GM19395 (cell line): Measurements from ENCODE around the gene RPP25L.

Experiments used
- ATAC-seq: cut with Tn5 transposase; IDR thresholded peaks from one replicate; pipeline ENCODE4 v1.9.1; 2021; ENCODE audit warnings: mild to moderate bottlenecking, moderate library complexity; ENCODE audit not compliant: unreplicated experiment

RPP25L gene

GRCh38 chr9:34571481-34571810 lies 40.5 kb downstream of the RPP25L start:
- ATAC-seq, result no peak

GRCh38 chr9:34570809-34571480 lies 41.0 kb downstream of the RPP25L start:
- ATAC-seq, result no peak

GRCh38 chr9:34570376-34570775 lies 41.5 kb downstream of the RPP25L start:
- ATAC-seq, result no peak

- ATAC-seq, result no peak
Measured at GRCh38 chr9:34568774-34569173, 43.1 kb downstream of the RPP25L start.

GRCh38 chr9:34568133-34568532 lies 43.8 kb downstream of the RPP25L start:
- ATAC-seq, result no peak

GRCh38 chr9:34566972-34567371 lies 44.9 kb downstream of the RPP25L start:
- ATAC-seq, result no peak

GRCh38 chr9:34566322-34566721 lies 45.6 kb downstream of the RPP25L start:
- no peak for ATAC-seq

- ATAC-seq, result no peak
Measured at GRCh38 chr9:34565856-34566255, 46.0 kb downstream of the RPP25L start.

GRCh38 chr9:34564617-34565016 lies 47.3 kb downstream of the RPP25L start:
- no peak for ATAC-seq

- ATAC-seq, result no peak
Measured at GRCh38 chr9:34563262-34563661, 48.6 kb downstream of the RPP25L start.

GRCh38 chr9:34562135-34562745 lies 49.7 kb downstream of the RPP25L start:
- ATAC-seq, result no peak

- no peak for ATAC-seq
Measured at GRCh38 chr9:34560599-34561214, 51.2 kb downstream of the RPP25L start.
